Endothelial cell of umbilical vein (primary cell): Measurements from ENCODE around the gene LTA4H. TPM values are rescaled to one million over a fixed set of nuclear protein-coding genes. Genes with fewer than 3 reads are reported as not detected.

Experiments used
- BruUV-seq: library from RNA; stranded (reverse); fragments of 400-500 nt; replicated peaks from 2 replicates; lab custom pipeline; 2021; lab: Mats Ljungman, UMichigan
- CTCF ChIA-PET: fragments of 300-600, 350-600 bp; sonication (Branson Sonifier 250); formaldehyde crosslinking; loops from one replicate; lab custom pipeline; 2021; ENCODE audit warnings: antibody characterized with exemption, inconsistent platforms; lab: Charles Lee
- POLR2A ChIA-PET: fragments of 300-600, 350-600 bp; sonication (Branson Sonifier 250); formaldehyde crosslinking; loops from one replicate; lab custom pipeline; 2021; ENCODE audit warnings: antibody characterized with exemption, inconsistent platforms; lab: Charles Lee
- DNase-seq: peaks from one replicate; pipeline ENCODE4 v3.0.0-alpha.2; 2011; ENCODE audit warnings: low read depth, low spot score
- FAIRE-seq: peaks from 2 replicates; lab custom pipeline; 2011; peaks lifted over from hg19 to GRCh38; lab: Jason Lieb, UNC
- H2AFZ ChIP-seq: 2 replicates; pipeline ENCODE4 v1.6.0; 2012; ENCODE audit warnings: low read depth, low read length, control low read depth, inconsistent platforms
- H3K27ac ChIP-seq: 2 replicates; pipeline ENCODE4 v1.5.1; 2011; ENCODE audit warnings: low read depth, mild to moderate bottlenecking, control low read depth, low read length, moderate library complexity; ENCODE audit not compliant: insufficient read depth
- H3K27me3 ChIP-seq, 2 experiments: 2 replicates each; pipeline versions ENCODE4 v1.6.0 to v1.6.1; 2011; ENCODE audit warnings: low read length in 2 of 2, mixed read lengths in 1 of 2; ENCODE audit not compliant: control insufficient read depth in 2 of 2, insufficient read depth in 2 of 2
- H3K36me3 ChIP-seq, 2 experiments: 2 replicates in 1 of 2; 3 replicates in 1 of 2; pipeline ENCODE4 v1.5.1; 2011; ENCODE audit warnings: low read length in 2 of 2, mild to moderate bottlenecking in 1 of 2, moderate library complexity in 1 of 2; ENCODE audit not compliant: control insufficient read depth in 2 of 2, insufficient read depth in 2 of 2; ENCODE audit errors: extremely low read depth in 1 of 2
- H3K4me1 ChIP-seq: 3 replicates; pipeline ENCODE4 v1.5.1; 2011; ENCODE audit warnings: mild to moderate bottlenecking, low read length; ENCODE audit not compliant: control insufficient read depth, insufficient read depth; ENCODE audit errors: extremely low read depth
- H3K4me2 ChIP-seq: 2 replicates; pipeline ENCODE4 v1.6.1; 2011; ENCODE audit warnings: low read length, control low read depth, mixed read lengths; ENCODE audit not compliant: insufficient read depth
- H3K4me3 ChIP-seq, 3 experiments: fragments of 200-600 bp in 1 of 3; sonication (generic), shearing (Covaris generic) in 1 of 3; replicated peaks in 1 of 3; 2 replicates each; pipeline ENCODE4 v1.5.1; 2011 to 2016; ENCODE audit warnings: control low read depth in 3 of 3, low read length in 3 of 3, mild to moderate bottlenecking in 2 of 3, inconsistent platforms in 1 of 3, low read depth in 1 of 3, moderate library complexity in 1 of 3; ENCODE audit not compliant: insufficient read depth in 1 of 3
- H3K79me2 ChIP-seq: 2 replicates; pipeline ENCODE4 v1.6.0; 2012; ENCODE audit warnings: low read length, inconsistent platforms; ENCODE audit not compliant: control insufficient read depth, insufficient read depth
- H3K9ac ChIP-seq: replicated peaks from 2 replicates; pipeline ENCODE3; 2011; ENCODE audit warnings: low read length, control low read depth; ENCODE audit not compliant: insufficient read depth; ENCODE audit errors: extremely low read depth
- H3K9me1 ChIP-seq: replicated peaks from 3 replicates; pipeline ENCODE4 v1.6.0; 2011; ENCODE audit warnings: mild to moderate bottlenecking, low read length; ENCODE audit not compliant: control insufficient read depth, insufficient read depth; ENCODE audit errors: extremely low read depth
- H3K9me3 ChIP-seq: replicated peaks from 2 replicates; pipeline ENCODE4 v1.5.1; 2012; ENCODE audit warnings: low read length, inconsistent platforms; ENCODE audit not compliant: control insufficient read depth, insufficient read depth
- H4K20me1 ChIP-seq: replicated peaks from 2 replicates; pipeline ENCODE3; 2011; ENCODE audit warnings: mild to moderate bottlenecking, low read length; ENCODE audit not compliant: control insufficient read depth, insufficient read depth; ENCODE audit errors: extremely low read depth
- EZH2 ChIP-seq: IDR thresholded peaks from 2 replicates; pipeline ENCODE4 v1.6.1; 2012; ENCODE audit warnings: borderline replicate concordance, low read depth, mild to moderate bottlenecking, moderate library complexity, low read length, inconsistent platforms; ENCODE audit not compliant: severe bottlenecking
- FOS ChIP-seq: IDR thresholded peaks from 2 replicates; pipeline ENCODE4 v1.6.1; 2011; ENCODE audit warnings: mild to moderate bottlenecking, low read length, moderate library complexity, borderline replicate concordance; ENCODE audit not compliant: insufficient read depth
- GATA2 ChIP-seq: IDR thresholded peaks from 2 replicates; pipeline ENCODE4 v1.7.0; 2011; ENCODE audit warnings: low read depth, mild to moderate bottlenecking, moderate library complexity, mixed read lengths, low read length; ENCODE audit not compliant: insufficient read length, insufficient read depth
- JUN ChIP-seq: IDR thresholded peaks from 2 replicates; pipeline ENCODE4 v1.6.1; 2011; ENCODE audit warnings: borderline replicate concordance, low read depth; ENCODE audit not compliant: insufficient read length, insufficient read depth
- MYC ChIP-seq: IDR thresholded peaks from one replicate; pipeline ENCODE4 v1.6.1; 2011; ENCODE audit warnings: mild to moderate bottlenecking, low read depth, low read length
- POLR2A ChIP-seq: IDR thresholded peaks from 2 replicates; pipeline ENCODE4 v1.6.1; 2012; ENCODE audit warnings: low read depth, mild to moderate bottlenecking, control low read depth, low read length
- POLR2AphosphoS5 ChIP-seq: IDR thresholded peaks from 2 replicates; pipeline ENCODE4 v1.6.1; 2012; ENCODE audit warnings: low read depth, mild to moderate bottlenecking, control low read depth, low read length, moderate library complexity; ENCODE audit not compliant: insufficient read depth
- dilution Hi-C: fragments of 300-500 bp; cut with MboI; formaldehyde crosslinking; loops from one replicate; pipeline ENCODE4 v1.15.0; 2019; ENCODE audit warnings: low sequenced_read_pairs; ENCODE audit not compliant: extremely low pct_ligation_motif_present
- intact Hi-C: fragments of 100-400 bp; cut with micrococcal nuclease; formaldehyde crosslinking; loops from one replicate; pipeline ENCODE4 v1.10.0; 2022
- polyA plus RNA-seq, 4 experiments: library from polyadenylated mRNA; depleted of rRNA in 3 of 4; stranded (reverse) in 3 of 4; unstranded in 1 of 4; fragments of >200 nt; gene quantifications; 2 replicates each; pipeline versions ENCODE4 v1.2.1 to v1.2.3, GENCODE V29; 2011 to 2012; ENCODE audit warnings: missing spikeins in 1 of 4
- total RNA-seq: library from RNA; stranded (reverse); gene quantifications from 2 replicates; pipeline ENCODE4 v1.2.3, GENCODE V29; 2021
- TF ChIP-seq, protein P1 (sequence below), 2 donors: IDR thresholded peaks; 1 replicate in 1 of 2; 2 replicates in 1 of 2; pipeline ENCODE4 v1.5.1; 2011; ENCODE audit warnings: low read length in 2 of 2, mild to moderate bottlenecking in 2 of 2, moderate library complexity in 2 of 2, control low read depth in 1 of 2, inconsistent platforms in 1 of 2, low read depth in 1 of 2; ENCODE audit not compliant: insufficient read depth in 1 of 2; ENCODE audit errors: extremely low read depth in 1 of 2
- TF ChIP-seq, protein P2 (sequence below): IDR thresholded peaks from 2 replicates; pipeline ENCODE4 v1.6.1; 2011; ENCODE audit not compliant: insufficient read depth, insufficient read length

Gene LTA4H
- total and polyA plus RNA-seq, 2 donors (not counting 3 experiments of a cell fraction or from before 2014, with no cell fraction given) = 77.1 to 85.2 TPM

DNA sequence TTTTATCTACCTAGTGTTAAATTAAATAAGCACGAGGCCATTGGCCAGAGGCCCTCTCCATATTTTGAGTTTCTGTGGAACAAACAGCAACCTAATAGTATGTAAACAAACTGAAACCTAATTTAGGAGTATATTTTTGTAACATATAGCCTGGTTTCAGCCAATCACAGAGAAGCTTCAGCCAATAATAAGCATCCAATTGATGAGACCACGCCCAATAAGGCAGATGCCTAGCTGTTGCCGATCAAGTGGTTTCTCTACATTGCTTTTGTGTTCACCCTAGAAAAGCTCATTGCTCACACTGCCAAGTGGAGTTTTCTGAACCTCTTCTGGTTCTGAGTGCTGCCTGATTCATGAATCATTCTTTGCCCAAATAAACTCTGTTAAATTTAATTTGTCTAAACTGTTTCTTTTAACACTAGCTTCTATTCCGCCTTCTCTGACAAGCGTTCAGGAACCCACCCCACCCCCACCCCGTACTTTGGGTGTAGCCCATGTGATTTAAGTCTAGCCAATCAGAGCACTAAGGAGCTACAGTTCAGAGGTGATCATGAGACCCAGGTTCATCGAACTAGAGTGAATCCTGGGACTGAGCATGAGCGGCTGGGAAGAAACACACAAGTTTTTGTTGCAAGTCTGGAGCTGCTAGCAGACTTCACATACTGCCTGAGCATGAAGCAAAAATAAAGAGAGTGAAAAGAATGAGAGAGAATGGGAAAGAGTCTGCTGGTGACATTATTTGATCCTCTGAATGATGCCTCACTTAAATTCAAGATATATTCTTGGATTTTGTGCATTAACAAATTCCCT lies 21.5 kb upstream of the LTA4H start:
- Histone ChIP-seq H3K9me1 (no peaks in the 10 kb centered on the region), H3K4me1 (peaks cover 21% of the 10 kb centered on the region), H3K9me3 (no peaks in the 10 kb centered on the region), H3K4me2 (no peak overlapping the region), H3K36me3 (no peaks in the 10 kb centered on the region), H3K9ac (no peak overlapping the region), H3K79me2 (no peaks in the 10 kb centered on the region), H2AFZ (no peak overlapping the region), H4K20me1 (no peaks in the 10 kb centered on the region), H3K27ac (no peak overlapping the region), H3K27me3 (no peaks in the 10 kb centered on the region), H3K4me3 (no peak overlapping the region)
- no TSS peak for BruUV-seq
- CTCF ChIA-PET = interaction anchor here (1.5 kb wide), 1 partner anchor 21 kb away, joined by 3 read pairs; the partner anchor contains the start of gene LTA4H
- intact Hi-C loops = loop anchor here (5.0 kb wide), 1 partner anchor 925 kb away; no protein-coding TSS in a partner anchor
- FAIRE-seq (no peak), DNase-seq (no peak)
- TF ChIP-seq, protein P1, sequence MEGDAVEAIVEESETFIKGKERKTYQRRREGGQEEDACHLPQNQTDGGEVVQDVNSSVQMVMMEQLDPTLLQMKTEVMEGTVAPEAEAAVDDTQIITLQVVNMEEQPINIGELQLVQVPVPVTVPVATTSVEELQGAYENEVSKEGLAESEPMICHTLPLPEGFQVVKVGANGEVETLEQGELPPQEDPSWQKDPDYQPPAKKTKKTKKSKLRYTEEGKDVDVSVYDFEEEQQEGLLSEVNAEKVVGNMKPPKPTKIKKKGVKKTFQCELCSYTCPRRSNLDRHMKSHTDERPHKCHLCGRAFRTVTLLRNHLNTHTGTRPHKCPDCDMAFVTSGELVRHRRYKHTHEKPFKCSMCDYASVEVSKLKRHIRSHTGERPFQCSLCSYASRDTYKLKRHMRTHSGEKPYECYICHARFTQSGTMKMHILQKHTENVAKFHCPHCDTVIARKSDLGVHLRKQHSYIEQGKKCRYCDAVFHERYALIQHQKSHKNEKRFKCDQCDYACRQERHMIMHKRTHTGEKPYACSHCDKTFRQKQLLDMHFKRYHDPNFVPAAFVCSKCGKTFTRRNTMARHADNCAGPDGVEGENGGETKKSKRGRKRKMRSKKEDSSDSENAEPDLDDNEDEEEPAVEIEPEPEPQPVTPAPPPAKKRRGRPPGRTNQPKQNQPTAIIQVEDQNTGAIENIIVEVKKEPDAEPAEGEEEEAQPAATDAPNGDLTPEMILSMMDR (IDR thresholded peaks at IDR 0.05; ENCODE audit: extremely low read depth in 1 of 2, insufficient read depth in 1 of 2, low read depth in 1 of 2, low read length in 2 of 2) = no peak
- TF ChIP-seq, protein P2, sequence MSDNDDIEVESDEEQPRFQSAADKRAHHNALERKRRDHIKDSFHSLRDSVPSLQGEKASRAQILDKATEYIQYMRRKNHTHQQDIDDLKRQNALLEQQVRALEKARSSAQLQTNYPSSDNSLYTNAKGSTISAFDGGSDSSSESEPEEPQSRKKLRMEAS = no peak
- TF ChIP-seq EZH2 (no peak), POLR2A (no peak), POLR2AphosphoS5 (no peak), JUN (no peak), FOS (no peak), MYC (no peak), GATA2 (no peak)
- dilution Hi-C loops = no loop called here
- POLR2A ChIA-PET = interaction anchor here (0.7 kb wide), 1 partner anchor 175 kb away, joined by 6 read pairs; no protein-coding TSS in a partner anchor
